HG03196 (cell line): ENCODE results near the gene DICER1.
"Not testable (repeated sequence)": the region's sequence is repeated elsewhere in the genome, so short reads cannot be mapped to it uniquely, and the experiment has no call there.

Experiments used
- ATAC-seq: cut with Tn5 transposase; IDR thresholded peaks from one replicate; pipeline ENCODE4 v1.9.1; 2021; ENCODE audit not compliant: unreplicated experiment

Gene DICER1

GRCh38 chr14:95157327-95158189, at the start of gene DICER1:
Gene DICER1 (minus strand): TSS chr14:95157529. CDS start chr14:95133458, 24,071 bp downstream.
- peak; percentile 72 for ATAC-seq

GRCh38 chr14:95206534-95206933, 49.2 kb upstream of the DICER1 start:
- ATAC-seq = no peak

- no peak for ATAC-seq
Measured at GRCh38 chr14:95204705-95205104, 47.4 kb upstream of the DICER1 start.

GRCh38 chr14:95201745-95202144, 44.4 kb upstream of the DICER1 start:
- ATAC-seq = not testable (repeated sequence)

- no peak for ATAC-seq
Measured at GRCh38 chr14:95200404-95200803, 43.1 kb upstream of the DICER1 start.

GRCh38 chr14:95199298-95199983, 42.1 kb upstream of the DICER1 start:
- no peak for ATAC-seq

GRCh38 chr14:95198320-95198719, 41.0 kb upstream of the DICER1 start:
- ATAC-seq = no peak

- no peak for ATAC-seq
Measured at GRCh38 chr14:95197551-95197950, 40.2 kb upstream of the DICER1 start.

GRCh38 chr14:95196826-95197545, 39.7 kb upstream of the DICER1 start:
- no peak for ATAC-seq

GRCh38 chr14:95196268-95196667, 38.9 kb upstream of the DICER1 start:
- no peak for ATAC-seq

- ATAC-seq = no peak
Measured at GRCh38 chr14:95195031-95195430, 37.7 kb upstream of the DICER1 start.

GRCh38 chr14:95193081-95193480, 35.8 kb upstream of the DICER1 start:
- no peak for ATAC-seq

GRCh38 chr14:95192311-95192710, 35.0 kb upstream of the DICER1 start:
- no peak for ATAC-seq

GRCh38 chr14:95191445-95192199, 34.3 kb upstream of the DICER1 start:
- no peak for ATAC-seq

- ATAC-seq = no peak
Measured at GRCh38 chr14:95190857-95191256, 33.5 kb upstream of the DICER1 start.

GRCh38 chr14:95190346-95190840, 33.1 kb upstream of the DICER1 start:
- ATAC-seq = no peak

- ATAC-seq = no peak
Measured at GRCh38 chr14:95189367-95190132, 32.2 kb upstream of the DICER1 start.

GRCh38 chr14:95188380-95188779, 31.1 kb upstream of the DICER1 start:
- ATAC-seq = no peak

- ATAC-seq = no peak
Measured at GRCh38 chr14:95185767-95186392, 28.6 kb upstream of the DICER1 start.
